Measurements from ENCODE around the gene PAGE3.

Gene PAGE3

GRCh38 chrX:55264816-55265215, at the start of gene PAGE3:
TSS of gene PAGE3 (minus strand) at chrX:55264916. CDS start at chrX:55263903, 1,013 bp downstream.
- no peak for FAIRE-seq

- FAIRE-seq: no peak
These were observed 47.9 kb upstream of the PAGE3 start for GRCh38 chrX:55312655-55313054.

GRCh38 chrX:55290963-55291362, 26.2 kb upstream of the PAGE3 start:
- no peak for FAIRE-seq

GRCh38 chrX:55279832-55280231, 15.1 kb upstream of the PAGE3 start:
- FAIRE-seq: no peak

- no peak for FAIRE-seq
These were observed 3.9 kb downstream of the PAGE3 start for GRCh38 chrX:55260806-55261205.

GRCh38 chrX:55253528-55253927, 11.2 kb downstream of the PAGE3 start:
- no peak for FAIRE-seq

GRCh38 chrX:55240788-55241340, 23.9 kb downstream of the PAGE3 start:
- FAIRE-seq: no peak

- no peak for FAIRE-seq
These were observed 44.5 kb downstream of the PAGE3 start, which contains the start of gene PAGE5 for GRCh38 chrX:55220119-55220794. TSS of gene PAGE5 (plus strand) at chrX:55220346. CDS start at chrX:55221383, 1,037 bp downstream.

GRCh38 chrX:55213381-55213780, 51.3 kb downstream of the PAGE3 start:
- FAIRE-seq: no peak

GRCh38 chrX:55210931-55211677, 53.6 kb downstream of the PAGE3 start:
- peak; percentile 78 for FAIRE-seq
